Mucosa of descending colon (tissue), 3 donors: ENCODE results near the gene CEP97. TPM values are rescaled to one million over a fixed set of nuclear protein-coding genes. Genes with fewer than 3 reads are reported as not detected.
"Not testable (repeated sequence)": the region's sequence is repeated elsewhere in the genome, so short reads cannot be mapped to it uniquely, and the experiment has no call there.

Source experiments
- ATAC-seq: fragments of 200-7000 bp; cut with Tn5 transposase; one replicate; pipeline ENCODE4 v1.9.1; 2020; ENCODE audit warnings: mild to moderate bottlenecking, moderate library complexity
- DNase-seq, 3 donors: peaks; one replicate each; pipeline ENCODE4 v3.0.0-alpha.2; 2020
- H3K36me3 ChIP-seq: fragments of 200-600 bp; one replicate; pipeline ENCODE4 v1.8.0; 2021; ENCODE audit warnings: low read depth, mild to moderate bottlenecking
- H3K4me1 ChIP-seq: fragments of 200-600 bp; one replicate; pipeline ENCODE4 v1.8.0; 2021; ENCODE audit warnings: low read depth, mild to moderate bottlenecking
- H3K4me3 ChIP-seq: fragments of 200-600 bp; one replicate; pipeline ENCODE4 v1.8.0; 2021; ENCODE audit warnings: mild to moderate bottlenecking
- H3K9me3 ChIP-seq: fragments of 200-600 bp; one replicate; pipeline ENCODE4 v1.8.0; 2021; ENCODE audit warnings: mild to moderate bottlenecking
- CTCF ChIP-seq: fragments of 200-600 bp; IDR thresholded peaks from one replicate; pipeline ENCODE4 v1.8.0; 2022; ENCODE audit warnings: antibody characterized with exemption, mild to moderate bottlenecking
- intact Hi-C, 2 donors: fragments of 100-400 bp; cut with DNase I in 1 of 2; cut with micrococcal nuclease in 1 of 2; formaldehyde crosslinking; loops; one replicate each; pipeline versions ENCODE4 v1.11.0 to v1.11.1; 2022; cut with DNase I, micrococcal nuclease
- total RNA-seq, 3 donors: library from RNA; stranded (reverse); fragmentation: NEBNext Ultra II Directional in 2 of 3; extraction: Animal tissue kit (Norgen Biotek cat#: 25700) in 2 of 3; gene quantifications; one replicate each; pipeline versions ENCODE4 v1.2.1 to v1.2.4, GENCODE V29; 2021 to 2023
- donor health status: DM: no; HTN: no; CAD: no; lungs with moderate emphysema.
- donor health status: DM: no; HTN: no; CAD: no.
- donor health status: DM: no; HTN: yes; CAD: no.

The CEP97 gene
- total RNA-seq, 3 donors from 2014 or later: 4.2 to 10.2 (median 4.3) TPM

DNA sequence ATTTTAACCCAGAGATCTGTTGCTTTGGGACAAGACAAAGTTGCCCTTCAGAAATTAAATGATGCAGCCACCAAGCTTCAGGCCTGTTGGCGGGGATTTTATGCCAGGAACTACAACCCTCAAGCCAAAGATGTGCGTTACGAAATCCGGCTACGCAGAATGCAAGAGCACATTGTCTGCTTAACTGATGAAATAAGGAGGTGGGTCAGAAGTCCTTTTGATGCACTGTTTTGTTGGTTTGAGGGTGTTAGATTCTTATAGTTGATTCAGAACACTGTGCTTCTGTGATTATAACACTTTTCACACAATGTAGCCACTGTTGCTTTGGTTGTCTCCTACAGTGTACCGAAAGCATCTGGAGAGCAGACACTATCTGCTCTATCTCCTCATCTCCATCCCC, 33.8 kb downstream of the CEP97 start:
- no peak for TF ChIP-seq CTCF
- Histone ChIP-seq H3K9me3 (no peaks in the 10 kb centered on the region), H3K36me3 (no peaks in the 10 kb centered on the region), H3K4me3 (no peak overlapping the region), H3K4me1 (no peaks in the 10 kb centered on the region)
- intact Hi-C loops: no loop called here
- no peak for ATAC-seq
- no peak for DNase-seq

GRCh38 chr3:101762041-101762646, 37.7 kb downstream of the CEP97 start:
- ATAC-seq: no peak
- Histone ChIP-seq H3K36me3 (no peaks in the 10 kb centered on the region), H3K4me3 (no peak overlapping the region), H3K4me1 (no peaks in the 10 kb centered on the region), H3K9me3 (no peaks in the 10 kb centered on the region)
- intact Hi-C loops: no loop called here
- no peak for DNase-seq
- no peak for TF ChIP-seq CTCF

DNA sequence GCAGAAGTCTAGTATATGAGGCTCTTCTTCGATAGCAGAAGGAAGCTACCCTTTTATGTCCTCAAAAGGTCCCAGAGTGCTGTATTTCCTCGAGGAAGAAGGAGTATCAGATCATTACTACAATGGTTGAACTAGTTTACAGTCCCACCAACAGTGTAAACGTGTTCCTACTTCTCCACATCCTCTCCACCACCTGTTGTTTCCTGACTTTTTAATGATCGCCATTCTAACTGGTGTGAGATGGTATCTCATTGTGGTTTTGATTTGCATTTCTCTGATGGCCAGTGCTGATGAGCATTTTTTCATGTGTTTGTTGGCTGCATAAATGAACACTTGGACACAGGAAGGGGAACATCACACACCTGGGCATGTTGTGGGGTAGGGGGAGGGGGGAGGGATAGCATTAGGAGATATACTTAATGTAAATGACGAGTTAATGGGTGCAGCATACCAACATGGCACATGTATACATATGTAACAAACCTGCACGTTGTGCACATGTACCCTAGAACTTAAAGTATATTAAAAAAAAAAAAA, 53.4 kb downstream of the CEP97 start:
- H3K36me3 ChIP-seq, H3K9me3 ChIP-seq, intact Hi-C loops, DNase-seq, H3K4me3 ChIP-seq, H3K4me1 ChIP-seq, ATAC-seq: not testable (repeated sequence)

- Histone ChIP-seq H3K36me3 (no peaks in the 10 kb centered on the region), H3K4me1 (peaks cover 5% of the 10 kb centered on the region), H3K4me3 (peak overlapping the region; percentile 40), H3K9me3 (no peaks in the 10 kb centered on the region)
- no peak for TF ChIP-seq CTCF
- ATAC-seq: no peak
- intact Hi-C loops: no loop called here
- no peak for DNase-seq
These were observed 54.1 kb downstream of the CEP97 start for GRCh38 chr3:101778385-101779046.

GRCh38 chr3:101779047-101779821, 54.8 kb downstream of the CEP97 start, which contains the start of gene NXPE3:
Gene NXPE3, plus strand, starts transcription at chr3:101779211. Its CDS starts 6,386 bp downstream, at chr3:101785597.
- Histone ChIP-seq H3K9me3 (no peaks in the 10 kb centered on the region), H3K4me1 (peaks cover 5% of the 10 kb centered on the region), H3K36me3 (no peaks in the 10 kb centered on the region), H3K4me3 (peak within 1 kb of the TSS; percentile 40)
- intact Hi-C loops: no loop called here
- peak; percentile 98 for ATAC-seq
- no peak for TF ChIP-seq CTCF
- DNase-seq: peak; percentile 93 to 95 (median 94)
